T-cell (primary cell): Measurements from ENCODE around the gene BCL2L1. TPM values are rescaled to one million over a fixed set of nuclear protein-coding genes. Genes with fewer than 3 reads are reported as not detected.
"Not testable (repeated sequence)": the region's sequence is repeated elsewhere in the genome, so short reads cannot be mapped to it uniquely, and the experiment has no call there.

ENCODE experiments used
- ATAC-seq, 4 experiments: fragments of 200-7000 bp in 3 of 4; fragments of 150-1000 bp in 1 of 4; cut with Tn5 transposase; replicated peaks in 1 of 4; 1 replicate in 3 of 4; 2 replicates in 1 of 4; pipeline ENCODE4 v1.10.0; 2021; ENCODE audit warnings: moderate library complexity in 3 of 4, mild to moderate bottlenecking in 2 of 4, moderate number of reproducible peaks in 1 of 4
- CTCF ChIA-PET, 2 donors: fragments of 300-600 bp; sonication (Branson Sonifier 250); formaldehyde crosslinking; loops; one replicate each; lab custom pipeline; 2022; ENCODE audit warnings: antibody characterized with exemption in 2 of 2; lab: Charles Lee
- POLR2A ChIA-PET, 2 donors: fragments of 300-600 bp; sonication (Branson Sonifier 250); formaldehyde crosslinking; loops; one replicate each; lab custom pipeline; 2022; ENCODE audit warnings: antibody characterized with exemption in 2 of 2; lab: Charles Lee
- DNase-seq, 35 experiments: peaks; one replicate each; pipeline versions ENCODE4 v3.0.0 to v3.0.0-alpha.2; 2013 to 2023
- H3K27ac ChIP-seq: one replicate; pipeline ENCODE4 v1.5.1; 2013; ENCODE audit warnings: low read length
- H3K27me3 ChIP-seq, 2 experiments: replicated peaks in 1 of 2; 1 replicate in 1 of 2; 2 replicates in 1 of 2; pipeline versions ENCODE4 v1.6.1 to v1.7.0; 2013; ENCODE audit warnings: low read length in 1 of 2, mixed read lengths in 1 of 2; ENCODE audit not compliant: control insufficient read depth in 2 of 2, insufficient read depth in 2 of 2; ENCODE audit errors: extremely low read depth in 1 of 2
- H3K36me3 ChIP-seq, 2 donors: 1 replicate in 1 of 2; 2 replicates in 1 of 2; pipeline versions ENCODE4 v1.6.1 to v1.7.0; 2013; ENCODE audit warnings: low read length in 1 of 2; ENCODE audit not compliant: control insufficient read depth in 2 of 2, insufficient read depth in 1 of 2; ENCODE audit errors: extremely low read depth in 1 of 2
- H3K4me1 ChIP-seq, 2 experiments: 1 replicate in 1 of 2; 2 replicates in 1 of 2; pipeline versions ENCODE4 v1.6.1 to v1.7.0; 2013; ENCODE audit warnings: low read length in 2 of 2, mixed read lengths in 1 of 2; ENCODE audit not compliant: insufficient read depth in 2 of 2, control insufficient read depth in 1 of 2; ENCODE audit errors: extremely low read depth in 1 of 2
- H3K4me3 ChIP-seq, 2 donors: 1 replicate in 1 of 2; 2 replicates in 1 of 2; pipeline versions ENCODE4 v1.5.1 to v1.7.0; 2013; ENCODE audit warnings: mild to moderate bottlenecking in 2 of 2, low read length in 1 of 2, moderate library complexity in 1 of 2; ENCODE audit not compliant: control insufficient read depth in 1 of 2; ENCODE audit errors: extremely low read depth in 1 of 2
- H3K9me3 ChIP-seq: 2 replicates; pipeline ENCODE4 v1.7.0; 2013
- H3K27ac Mint-ChIP-seq, 2 donors: one replicate each; pipeline ENCODE4 v1.8.0; 2020 to 2021; ENCODE audit warnings: mild to moderate bottlenecking in 2 of 2, mixed read lengths in 2 of 2
- H3K27me3 Mint-ChIP-seq, 2 donors: one replicate each; pipeline ENCODE4 v1.8.0; 2021 to 2022; ENCODE audit warnings: mixed read lengths in 2 of 2
- H3K36me3 Mint-ChIP-seq: one replicate; pipeline ENCODE4 v1.8.0; 2021; ENCODE audit warnings: mixed read lengths
- H3K4me1 Mint-ChIP-seq, 3 donors: one replicate each; pipeline ENCODE4 v1.8.0; 2020 to 2022; ENCODE audit warnings: mixed read lengths in 3 of 3, mild to moderate bottlenecking in 1 of 3
- H3K4me3 Mint-ChIP-seq, 3 donors: one replicate each; pipeline ENCODE4 v1.8.0; 2020 to 2022; ENCODE audit warnings: mild to moderate bottlenecking in 3 of 3, mixed read lengths in 3 of 3, moderate library complexity in 3 of 3
- H3K9me3 Mint-ChIP-seq, 3 donors: one replicate each; pipeline ENCODE4 v1.8.0; 2020 to 2022; ENCODE audit warnings: mixed read lengths in 3 of 3
- WGBS: methylation state at CpG from one replicate; pipeline ENCODE4 v1.1.5; 2013; ENCODE audit warnings: missing lambda C conversion rate; ENCODE audit not compliant: insufficient coverage; 5-methylcytosine and 5-hydroxymethylcytosine counted together
- total RNA-seq, 35 experiments: library from RNA in 6 of 35; stranded (reverse) in 6 of 35; fragments of 120-200 nt in 1 of 35; gene quantifications; one replicate each; pipeline versions ENCODE4 v1.2.1 to v1.2.4 and lab custom pipeline; 2013 to 2026

Gene BCL2L1
- total RNA-seq, 5 donors from 2014 or later (not counting 1 experiment from before 2014, with no cell fraction given) = 26.6 to 33.8 (median 27.7) TPM

DNA sequence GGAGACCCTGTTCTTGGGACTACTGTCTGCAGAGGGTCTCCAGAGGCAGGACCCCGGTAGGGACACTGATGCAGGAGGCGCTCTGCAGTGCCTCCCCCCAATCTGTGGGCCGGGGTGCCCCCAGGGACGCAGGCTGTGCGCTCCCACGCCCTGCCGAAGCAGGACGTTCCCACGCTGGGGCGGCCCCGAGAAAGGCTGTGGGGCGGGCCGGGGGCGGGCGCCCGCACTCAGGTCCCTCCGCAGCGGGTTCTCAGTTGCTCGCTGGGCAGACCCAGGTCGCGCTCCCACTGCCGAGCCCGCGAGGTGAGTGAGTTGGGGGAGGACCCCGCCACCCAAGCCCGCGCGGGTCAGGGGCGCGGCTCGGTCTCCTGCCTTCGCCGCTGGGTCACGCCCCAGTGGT, 85.0 kb downstream of the BCL2L1 start, which contains the start of gene COX4I2:
Gene COX4I2, plus strand, starts transcription at position 253 of the 400 bp plus-strand sequence. CDS start 1,106 bp downstream, outside the sequence.
- 57% methylated on average over 16 of the region's 34 CpGs for WGBS

DNA sequence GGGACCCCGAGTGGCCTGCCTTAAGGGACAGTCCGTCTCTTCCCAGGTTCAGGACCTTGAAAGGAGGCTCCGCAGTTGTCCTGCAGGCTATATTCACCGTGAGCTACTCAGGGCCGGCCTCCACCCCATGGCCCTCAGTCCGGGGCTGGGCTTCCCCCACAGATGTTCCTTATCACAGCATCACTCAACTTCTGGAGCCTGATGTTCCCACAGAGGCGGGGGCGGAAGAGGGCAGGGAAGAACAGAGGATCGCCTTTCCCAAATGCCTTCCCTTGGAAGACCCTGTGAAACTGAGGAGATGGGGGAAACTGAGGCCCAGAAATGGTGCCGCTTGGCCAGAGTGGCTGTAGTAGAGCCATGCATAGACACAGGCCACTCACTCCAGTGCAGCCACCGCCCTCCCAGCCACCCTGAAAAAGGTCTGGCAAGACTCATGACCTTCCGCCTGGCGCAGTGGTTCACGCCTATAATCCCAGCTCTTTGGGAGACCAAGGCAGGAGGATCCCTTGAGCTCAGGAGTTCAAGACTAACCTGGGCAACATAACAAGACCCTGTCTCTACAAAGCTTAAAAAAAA, 89.2 kb downstream of the BCL2L1 start:
- DNase-seq (no peak), ATAC-seq (no peak)
- Histone ChIP-seq H3K36me3 (no peaks in the 10 kb centered on the region), H3K9me3 (no peaks in the 10 kb centered on the region), H3K27me3 (peaks cover 0 to 6% of the 10 kb centered on the region in 2 experiments), H3K4me3 (no peak overlapping the region), H3K4me1 (peaks cover 0 to 4% of the 10 kb centered on the region in 2 experiments), H3K27ac (no peak overlapping the region)
- H3K36me3 Mint-ChIP-seq = no peaks in the 10 kb centered on the region
- no peaks in the 10 kb centered on the region for H3K4me1 Mint-ChIP-seq
- no peaks in the 10 kb centered on the region for H3K9me3 Mint-ChIP-seq
- H3K27me3 Mint-ChIP-seq = peaks cover 0 to 3% of the 10 kb centered on the region in 2 donors
- WGBS = 98% methylated on average over 10 of the region's 14 CpGs
- no peak overlapping the region for H3K27ac Mint-ChIP-seq
- H3K4me3 Mint-ChIP-seq = no peak overlapping the region
- ChIA-PET POLR2A (no interaction called here), CTCF (interaction anchor here (0.6 to 2.2 kb wide), 8 partner anchors 28 to 151 kb away, joined by 3 to 20 read pairs (median 7); partner anchors contain the start of gene ID1 (in 1 of the 2))

More for the DNA sequence above, 85.0 kb downstream of the BCL2L1 start, which contains the start of gene COX4I2:
- H3K4me3 ChIP-seq = no peak within 1 kb of the TSS
- peaks cover 0 to 31% of the 10 kb centered on the region in 2 experiments for H3K27me3 ChIP-seq
- Mint-ChIP-seq H3K27ac (no peak within 1 kb of the TSS), H3K4me3 (no peak within 1 kb of the TSS), H3K9me3 (no peaks in the 10 kb centered on the region), H3K27me3 (peaks cover 4 to 6% of the 10 kb centered on the region in 2 donors), H3K36me3 (no peaks in the 10 kb centered on the region), H3K4me1 (peaks cover 0 to 2% (median 2%) of the 10 kb centered on the region in 3 donors)
- H3K27ac ChIP-seq = no peak within 1 kb of the TSS
- H3K9me3 ChIP-seq = no peaks in the 10 kb centered on the region
- POLR2A ChIA-PET = no interaction called here
- no peaks in the 10 kb centered on the region for H3K36me3 ChIP-seq
- CTCF ChIA-PET = no interaction called here
- no peak for DNase-seq
- no peak for ATAC-seq
- peaks cover 0 to 6% of the 10 kb centered on the region in 2 experiments for H3K4me1 ChIP-seq

DNA sequence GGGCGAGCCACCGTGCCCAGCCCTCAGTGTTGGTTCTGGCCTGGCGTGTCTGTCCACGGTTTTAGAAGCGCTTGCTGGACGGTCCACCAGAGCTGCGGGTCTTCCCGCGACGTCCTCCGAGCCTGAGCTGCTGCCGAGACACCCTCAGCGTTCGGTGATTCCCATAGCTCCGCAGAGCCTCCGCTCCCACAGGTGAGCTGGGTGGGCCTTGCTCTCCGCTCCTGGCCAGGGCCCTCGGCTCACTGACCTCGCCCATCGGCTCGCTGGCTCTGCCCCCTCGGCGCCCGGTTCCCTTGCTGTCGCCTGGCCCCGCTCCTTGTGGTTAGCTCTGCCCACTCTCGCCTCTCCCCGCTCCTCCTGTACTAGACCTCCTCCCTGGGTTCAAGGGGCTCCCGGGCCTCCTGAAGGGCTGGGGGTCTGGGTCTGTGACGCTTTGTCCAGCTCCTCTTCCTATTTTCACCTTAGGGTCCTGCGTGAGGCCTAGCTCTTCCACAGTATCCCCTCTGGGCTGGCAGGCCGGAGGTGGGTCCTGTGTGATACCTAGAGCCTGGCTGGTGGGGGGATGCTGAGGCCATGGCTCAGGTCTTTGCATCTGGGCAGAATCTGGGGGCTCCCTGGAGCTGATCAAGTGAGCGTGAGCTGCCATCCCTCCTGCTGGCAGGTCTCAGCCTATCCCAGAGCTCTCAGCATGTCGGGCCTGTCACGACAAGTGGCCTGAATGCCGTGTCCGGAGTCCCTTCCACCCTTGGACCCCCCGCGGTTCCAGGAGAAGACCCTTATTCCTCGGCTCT, 89.9 kb downstream of the BCL2L1 start:
- Mint-ChIP-seq H3K36me3 (no peaks in the 10 kb centered on the region), H3K27me3 (no peaks in the 10 kb centered on the region), H3K9me3 (peaks cover 0 to 1% (median 0%) of the 10 kb centered on the region in 3 donors), H3K4me3 (no peak overlapping the region), H3K4me1 (no peaks in the 10 kb centered on the region), H3K27ac (no peak overlapping the region)
- peaks cover 0 to 4% of the 10 kb centered on the region in 2 experiments for H3K4me1 ChIP-seq
- H3K27ac ChIP-seq = no peak overlapping the region
- H3K27me3 ChIP-seq = peaks cover 0 to 2% of the 10 kb centered on the region in 2 experiments
- no peaks in the 10 kb centered on the region for H3K36me3 ChIP-seq
- no peak overlapping the region for H3K4me3 ChIP-seq
- H3K9me3 ChIP-seq = no peaks in the 10 kb centered on the region
- no peak for DNase-seq
- ChIA-PET POLR2A (no interaction called here), CTCF (no interaction called here)
- 95% methylated on average over 33 of the region's 40 CpGs for WGBS
- no peak for ATAC-seq

DNA sequence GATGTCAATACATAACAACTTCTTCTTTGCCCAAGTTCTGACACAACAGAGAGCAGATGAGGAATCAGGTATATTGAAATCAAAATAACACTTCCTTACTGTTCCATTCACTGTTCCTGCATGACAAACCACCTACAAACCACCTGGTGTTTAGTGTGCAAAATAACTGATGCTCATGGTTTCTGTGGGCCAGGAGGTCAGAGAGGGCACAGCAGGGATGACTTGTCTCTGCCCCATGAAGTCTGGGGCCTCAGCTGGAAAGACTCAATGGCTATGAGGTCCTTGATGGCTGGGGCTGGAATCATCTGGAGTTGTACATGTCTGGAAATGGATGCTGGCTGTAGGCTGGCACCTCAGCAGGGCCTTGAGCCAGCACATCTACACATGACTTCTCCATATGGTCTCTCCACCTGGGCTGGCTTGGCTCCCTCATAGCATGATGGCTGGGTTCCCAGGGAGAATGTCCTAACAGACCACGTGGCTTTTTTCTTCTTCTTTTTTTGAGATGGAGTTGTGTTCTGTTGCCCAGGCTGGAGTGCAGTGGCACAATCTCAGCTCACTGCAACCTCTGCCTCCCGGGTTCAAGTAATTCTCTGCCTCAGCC, 92.4 kb downstream of the BCL2L1 start:
- H3K36me3 ChIP-seq = no peaks in the 10 kb centered on the region
- WGBS = no CpG with 5 or more reads among the region's 2 CpGs
- Mint-ChIP-seq H3K9me3 (peaks cover 0 to 5% (median 0%) of the 10 kb centered on the region in 3 donors), H3K4me1 (no peaks in the 10 kb centered on the region), H3K27ac (no peak overlapping the region), H3K4me3 (no peak overlapping the region), H3K27me3 (no peaks in the 10 kb centered on the region), H3K36me3 (no peaks in the 10 kb centered on the region)
- no peak overlapping the region for H3K27ac ChIP-seq
- H3K9me3 ChIP-seq = no peaks in the 10 kb centered on the region
- CTCF ChIA-PET = interaction anchor here in 1 of 2 donors (0.7 kb wide), 1 partner anchor 118 kb away, joined by 10 read pairs; no protein-coding TSS in a partner anchor
- ATAC-seq (no peak), DNase-seq (no peak)
- peaks cover 0 to 2% of the 10 kb centered on the region in 2 experiments for H3K27me3 ChIP-seq
- H3K4me3 ChIP-seq = no peak overlapping the region
- POLR2A ChIA-PET = interaction anchor here in 1 of 2 donors (0.6 kb wide), 1 partner anchor 641 kb away, joined by 5 read pairs; no protein-coding TSS in a partner anchor
- H3K4me1 ChIP-seq = peaks cover 0 to 4% of the 10 kb centered on the region in 2 experiments

DNA sequence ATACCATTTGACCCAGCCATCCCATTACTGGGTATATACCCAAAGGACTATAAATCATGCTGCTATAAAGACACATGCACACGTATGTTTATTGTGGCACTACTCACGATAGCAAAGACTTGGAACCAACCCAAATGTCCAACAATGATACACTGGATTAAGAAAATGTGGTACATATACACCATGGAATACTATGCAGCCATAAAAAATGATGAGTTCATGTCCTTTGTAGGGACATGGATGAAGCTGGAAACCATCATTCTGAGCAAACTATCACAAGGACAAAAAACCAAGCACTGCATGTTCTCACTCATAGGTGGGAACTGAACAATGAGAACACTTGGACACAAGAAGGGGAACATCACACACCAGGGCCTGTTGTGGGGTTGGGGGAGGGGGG, 94.6 kb downstream of the BCL2L1 start:
- H3K27me3 ChIP-seq, H3K27ac Mint-ChIP-seq, H3K9me3 Mint-ChIP-seq, H3K36me3 Mint-ChIP-seq, H3K4me1 Mint-ChIP-seq, H3K9me3 ChIP-seq, POLR2A ChIA-PET, DNase-seq, ATAC-seq, H3K27ac ChIP-seq, H3K36me3 ChIP-seq, H3K4me1 ChIP-seq, H3K4me3 Mint-ChIP-seq, H3K27me3 Mint-ChIP-seq, CTCF ChIA-PET, H3K4me3 ChIP-seq: not testable (repeated sequence)
- no CpG with 5 or more reads among the region's 2 CpGs for WGBS

DNA sequence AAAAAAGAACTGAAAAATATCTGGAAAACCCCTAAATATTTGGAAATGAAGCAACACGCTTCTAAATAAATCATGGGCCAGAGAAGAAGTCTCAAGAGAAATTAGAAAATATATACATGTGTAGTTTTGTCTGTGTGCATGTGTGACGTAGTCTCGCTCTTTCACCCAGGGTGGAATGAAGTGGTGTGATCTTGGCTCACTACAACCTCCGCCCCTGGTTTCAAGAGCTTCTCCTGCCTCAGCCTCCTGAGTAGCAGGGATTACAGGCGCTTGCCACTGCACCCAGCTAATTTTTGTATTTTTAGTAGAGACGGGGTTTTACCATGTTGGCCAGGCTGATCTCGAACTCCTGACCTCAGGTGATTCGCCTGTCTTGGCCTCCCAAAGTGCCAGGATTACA, 96.1 kb downstream of the BCL2L1 start:
- DNase-seq, H3K36me3 Mint-ChIP-seq, ATAC-seq, H3K27ac Mint-ChIP-seq, H3K4me3 ChIP-seq, H3K4me1 ChIP-seq, CTCF ChIA-PET, H3K4me3 Mint-ChIP-seq, H3K9me3 Mint-ChIP-seq, H3K36me3 ChIP-seq, H3K27me3 ChIP-seq, H3K9me3 ChIP-seq, H3K27ac ChIP-seq, H3K4me1 Mint-ChIP-seq, H3K27me3 Mint-ChIP-seq: not testable (repeated sequence)
- 100% methylated on average over 2 of the region's 8 CpGs for WGBS
- POLR2A ChIA-PET = interaction anchor here in 1 of 2 donors (0.6 kb wide), 1 partner anchor 90 kb away, joined by 4 read pairs; no protein-coding TSS in a partner anchor
